Lung (tissue), 12 donors: ENCODE measurements around the gene BICC1. TPM values are rescaled to one million over a fixed set of nuclear protein-coding genes. Genes with fewer than 3 reads are reported as not detected.

Experiments
- ATAC-seq: fragments of 200-7000 bp; cut with Tn5 transposase; one replicate; pipeline ENCODE4 v1.9.1; 2020; ENCODE audit warnings: moderate number of reproducible peaks; ENCODE audit not compliant: insufficient read depth, low FRiP score
- DNase-seq, 3 donors: peaks; one replicate each; pipeline ENCODE4 v3.0.0-alpha.2; 2013 to 2017
- H3K27ac ChIP-seq, 2 donors: one replicate each; pipeline ENCODE4 v1.5.1; 2013; ENCODE audit warnings: mild to moderate bottlenecking in 2 of 2, moderate library complexity in 2 of 2, control low read depth in 1 of 2, inconsistent platforms in 1 of 2, low read depth in 1 of 2, low read length in 1 of 2
- H3K27me3 ChIP-seq, 3 donors: one replicate each; pipeline ENCODE4 v1.5.1; 2013; ENCODE audit warnings: low read length in 2 of 3; ENCODE audit not compliant: control insufficient read depth in 3 of 3, insufficient read depth in 3 of 3
- H3K36me3 ChIP-seq, 4 donors: one replicate each; pipeline ENCODE4 v1.5.1; 2013; ENCODE audit warnings: low read length in 4 of 4, mild to moderate bottlenecking in 1 of 4, moderate library complexity in 1 of 4; ENCODE audit not compliant: control insufficient read depth in 4 of 4, insufficient read depth in 4 of 4
- H3K4me1 ChIP-seq, 5 donors: one replicate each; pipeline ENCODE4 v1.5.1; 2013; ENCODE audit warnings: low read length in 5 of 5, mild to moderate bottlenecking in 2 of 5, moderate library complexity in 1 of 5; ENCODE audit not compliant: control insufficient read depth in 5 of 5, insufficient read depth in 5 of 5
- H3K4me3 ChIP-seq: one replicate; pipeline ENCODE4 v1.5.1; 2013; ENCODE audit warnings: mild to moderate bottlenecking, control low read depth, moderate library complexity
- H3K9ac ChIP-seq, 2 donors: one replicate each; pipeline ENCODE4 v1.5.1; 2013; ENCODE audit warnings: low read length in 2 of 2, control low read depth in 1 of 2; ENCODE audit not compliant: insufficient read depth in 1 of 2
- H3K9me3 ChIP-seq, 4 donors: one replicate each; pipeline ENCODE4 v1.5.1; 2013; ENCODE audit warnings: low read length in 3 of 4, mild to moderate bottlenecking in 1 of 4, moderate library complexity in 1 of 4; ENCODE audit not compliant: control insufficient read depth in 4 of 4, insufficient read depth in 3 of 4
- CTCF ChIP-seq: IDR thresholded peaks from 2 replicates; pipeline ENCODE4 v1.5.1; 2012; ENCODE audit warnings: mild to moderate bottlenecking; ENCODE audit errors: control extremely low read depth, extremely low read depth
- WGBS, 2 donors: extraction: QIAGEN DNeasy Blood & Tissue Kit; methylation state at CpG; one replicate each; pipeline ENCODE4 v1.1.7; 2013; 5-methylcytosine and 5-hydroxymethylcytosine counted together
- polyA plus RNA-seq, 2 donors: library from polyadenylated mRNA; stranded (reverse); fragments of 200-250 nt; gene quantifications; one replicate each; pipeline ENCODE4 v1.2.1, GENCODE V29; 2013
- total RNA-seq, 2 donors: library from RNA; depleted of rRNA in 1 of 2; stranded (reverse); fragments of >200 nt in 1 of 2; gene quantifications; one replicate each; pipeline ENCODE4 v1.2.1, GENCODE V29; 2014 to 2021
- donor health status: control.
- donor health status: control.
- donor health status: Bipolar disorder and iron deficiency.
- donor health status: healthy.
- donor health status: DM: yes; HTN: yes; CAD: no.

The BICC1 gene
- total and polyA plus RNA-seq, 4 donors, result 2.3 to 43.1 (median 5.9) TPM

DNA sequence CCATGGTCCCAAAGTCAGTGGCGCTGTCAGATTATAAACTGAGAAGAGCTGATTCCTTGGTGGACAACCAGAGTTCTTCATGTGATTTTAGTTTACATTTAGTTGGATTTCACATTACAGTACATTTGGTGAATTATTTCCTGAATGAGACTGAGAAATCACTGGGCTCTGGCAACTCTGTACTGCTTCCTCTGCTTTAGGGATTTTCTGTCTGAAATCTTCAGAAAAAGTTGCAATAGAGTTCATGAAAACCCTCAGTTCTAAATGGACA is 242.6 kb downstream of the BICC1 start:
- Histone ChIP-seq H3K27ac (no peak overlapping the region), H3K9ac (no peak overlapping the region), H3K36me3 (no peaks in the 10 kb centered on the region), H3K27me3 (no peaks in the 10 kb centered on the region), H3K9me3 (no peaks in the 10 kb centered on the region), H3K4me3 (no peak overlapping the region), H3K4me1 (peaks cover 0 to 45% (median 20%) of the 10 kb centered on the region in 5 donors)
- TF ChIP-seq CTCF, result no peak
- no peak for ATAC-seq
- DNase-seq, result peak in 1 of 3 donors; percentile 42
- WGBS, 2 donors, result 84 to 100% methylated on average over 1 of the region's 1 CpG

DNA sequence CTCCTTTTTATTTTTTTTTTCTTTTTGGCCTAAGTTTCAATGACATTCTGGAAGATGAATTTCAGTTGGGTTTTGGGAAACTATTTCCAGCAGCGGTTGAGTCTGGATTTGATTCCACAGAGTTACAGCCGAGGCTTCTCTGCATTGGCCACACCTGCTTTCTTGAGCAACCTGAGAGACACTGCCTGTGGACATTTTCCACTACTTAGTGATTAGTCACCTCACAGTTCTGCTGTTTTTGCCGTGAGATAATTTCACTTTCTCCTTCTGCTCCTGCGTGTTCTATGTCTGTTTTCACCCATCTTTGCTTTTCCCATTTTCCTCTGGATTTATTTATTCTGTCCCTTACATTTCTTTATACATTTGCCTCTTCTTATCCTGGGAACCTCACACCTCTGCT is 243.0 kb downstream of the BICC1 start:
- H3K4me3 ChIP-seq, result no peak overlapping the region
- H3K27me3 ChIP-seq, result no peaks in the 10 kb centered on the region
- no peaks in the 10 kb centered on the region for H3K9me3 ChIP-seq
- DNase-seq (no peak), ATAC-seq (no peak)
- H3K36me3 ChIP-seq, result no peaks in the 10 kb centered on the region
- H3K27ac ChIP-seq, result no peak overlapping the region
- H3K9ac ChIP-seq, result no peak overlapping the region
- 52 to 64% methylated on average over 4 of the region's 4 CpGs for WGBS, 2 donors
- H3K4me1 ChIP-seq, result peaks cover 0 to 45% (median 20%) of the 10 kb centered on the region in 5 donors
- no peak for TF ChIP-seq CTCF

- WGBS, 2 donors, result 49 to 63% methylated on average over 6 of the region's 6 CpGs
- Histone ChIP-seq H3K4me1 (peaks cover 0 to 45% (median 20%) of the 10 kb centered on the region in 5 donors), H3K36me3 (no peaks in the 10 kb centered on the region), H3K4me3 (no peak overlapping the region), H3K9ac (no peak overlapping the region), H3K27ac (no peak overlapping the region), H3K9me3 (no peaks in the 10 kb centered on the region), H3K27me3 (no peaks in the 10 kb centered on the region)
- peak in 1 of 3 donors; percentile 31 for DNase-seq
- TF ChIP-seq CTCF, result no peak
- ATAC-seq, result no peak
Observed at GRCh38 chr10:58756130-58756719, 243.6 kb downstream of the BICC1 start.

DNA sequence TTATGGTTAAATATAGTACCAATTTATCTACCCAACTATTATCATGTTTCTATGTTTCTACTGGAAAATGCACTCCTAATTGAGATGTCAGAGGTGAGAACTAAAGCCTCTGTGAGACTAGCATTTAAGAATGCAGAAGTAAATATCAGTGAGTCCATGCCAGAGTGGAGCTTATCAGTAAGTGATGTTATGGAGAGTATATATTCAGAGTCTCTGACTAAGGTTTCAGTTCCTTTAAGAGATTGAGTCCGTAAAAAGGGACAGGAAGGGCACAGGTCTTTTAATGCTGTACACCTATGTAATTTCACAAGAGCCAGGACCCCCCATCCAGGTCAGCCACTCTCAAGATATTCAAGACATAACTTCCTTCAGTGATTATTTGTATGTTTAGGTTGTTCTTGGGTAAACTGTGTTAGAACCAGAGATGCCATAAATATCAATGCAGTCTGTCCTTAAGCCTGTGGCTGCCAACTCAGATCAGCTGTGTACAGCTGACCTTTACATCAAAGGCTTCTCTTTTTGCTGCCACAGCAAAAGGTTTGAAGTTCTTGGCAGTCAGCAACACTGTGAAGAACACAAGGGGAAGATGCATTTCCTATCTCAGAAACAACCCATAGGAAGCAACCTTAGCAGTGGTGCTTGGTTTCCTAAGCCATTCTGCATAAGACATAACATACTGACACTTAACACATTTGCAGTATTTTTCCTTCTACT is 244.8 kb downstream of the BICC1 start:
- ATAC-seq (no peak), DNase-seq (peak in 1 of 3 donors; percentile 36)
- Histone ChIP-seq H3K27ac (no peak overlapping the region), H3K36me3 (no peaks in the 10 kb centered on the region), H3K4me3 (no peak overlapping the region), H3K27me3 (no peaks in the 10 kb centered on the region), H3K9me3 (no peaks in the 10 kb centered on the region), H3K4me1 (peaks cover 0 to 45% (median 20%) of the 10 kb centered on the region in 5 donors), H3K9ac (no peak overlapping the region)
- WGBS, 2 donors, result 64 to 75% methylated on average over 1 of the region's 1 CpG
- no peak for TF ChIP-seq CTCF
